HEK293T (cell line): ENCODE measurements around the gene ZNF296.

Experiments used
- ELF4 ChIP-seq: fragments of 450-650 bp; IDR thresholded peaks from 2 replicates; pipeline ENCODE4 v1.6.1; 2017; ENCODE audit warnings: antibody characterized with exemption
- FOXA1 ChIP-seq: fragments of 450-650 bp; IDR thresholded peaks from 2 replicates; pipeline ENCODE4 v1.6.1; 2016; ENCODE audit warnings: mild to moderate bottlenecking
- L3MBTL2 ChIP-seq: fragments of 450-650 bp; conservative IDR thresholded peaks from 2 replicates; pipeline ENCODE4 v1.6.1; 2016; ENCODE audit warnings: mild to moderate bottlenecking
- SUZ12 ChIP-seq: fragments of 450-650 bp; IDR thresholded peaks from 2 replicates; pipeline ENCODE4 v1.6.1; 2016; ENCODE audit warnings: mild to moderate bottlenecking
- TARDBP ChIP-seq: fragments of 450-650 bp; IDR thresholded peaks from 2 replicates; pipeline ENCODE4 v1.6.1; 2016
- ZNF384 ChIP-seq: fragments of 450-650 bp; IDR thresholded peaks from 2 replicates; pipeline ENCODE4 v1.6.1; 2016

DNA sequence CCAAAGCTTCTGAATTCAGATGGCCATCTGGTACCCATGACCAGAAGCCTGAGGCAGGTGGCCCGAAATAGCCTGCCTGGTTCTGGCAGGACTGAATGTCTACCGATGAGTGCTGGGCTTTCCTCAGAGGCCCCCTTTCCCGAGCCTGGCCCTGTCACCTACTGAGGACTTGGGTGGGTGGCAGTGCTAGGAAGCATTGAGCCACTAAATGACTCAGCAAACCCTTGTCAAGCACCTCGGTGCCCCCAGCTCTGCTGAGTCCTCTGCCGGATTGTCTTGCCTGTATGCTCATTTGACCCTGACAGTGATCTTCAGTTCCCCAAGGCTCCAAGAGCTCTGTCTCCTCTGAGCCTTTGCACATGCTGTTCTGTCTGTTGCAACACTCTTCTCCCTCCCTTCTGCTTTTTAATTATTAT lies 34.6 kb upstream of the ZNF296 start:
- TF ChIP-seq TARDBP (no peak), L3MBTL2 (no peak), ELF4 (no peak), SUZ12 (no peak), ZNF384 (no peak), FOXA1 (no peak)
